HEK293 (cell line): ENCODE data around the gene HS6ST3.

Experiments used
- SETDB1 ChIP-seq: IDR thresholded peaks from one replicate; pipeline ENCODE4 v1.6.1; 2017; ENCODE audit warnings: mild to moderate bottlenecking, low read length, moderate library complexity, mixed read lengths; ENCODE audit not compliant: insufficient read length
- TRIM28 ChIP-seq: IDR thresholded peaks from 2 replicates; pipeline ENCODE4 v1.6.1; 2011; ENCODE audit warnings: low read length, control low read depth, borderline replicate concordance
- ZNF114 ChIP-seq: fragments of 450-650 bp; formaldehyde crosslinking; IDR thresholded peaks from 2 replicates; pipeline ENCODE4 v1.5.0; 2017; ENCODE audit warnings: missing biosample characterization, missing genetic modification characterization
- ZNF24 ChIP-seq: fragments of 450-650 bp; formaldehyde crosslinking; IDR thresholded peaks from 2 replicates; pipeline ENCODE4 v1.5.1; 2016; ENCODE audit warnings: missing biosample characterization, missing genetic modification characterization
- ZNF518A ChIP-seq: fragments of 450-650 bp; formaldehyde crosslinking; conservative IDR thresholded peaks from 2 replicates; pipeline ENCODE4 v1.5.1; 2016; ENCODE audit warnings: low read depth, missing biosample characterization, missing genetic modification characterization
- ZNF621 ChIP-seq: fragments of 450-650 bp; formaldehyde crosslinking; IDR thresholded peaks from 2 replicates; pipeline ENCODE4 v1.5.1; 2017; ENCODE audit warnings: missing biosample characterization, missing genetic modification characterization
- ZSCAN4 ChIP-seq: fragments of 450-650 bp; formaldehyde crosslinking; IDR thresholded peaks from 2 replicates; pipeline ENCODE4 v1.5.1; 2017; ENCODE audit warnings: missing biosample characterization, missing genetic modification characterization
- TF ChIP-seq, protein P1 (sequence below): fragments of 450-650 bp; formaldehyde crosslinking; IDR thresholded peaks from 2 replicates; pipeline ENCODE4 v1.5.1; 2016; ENCODE audit warnings: missing biosample characterization, missing genetic modification characterization, low read depth
- TF ChIP-seq, protein P2 (sequence below): fragments of 450-650 bp; formaldehyde crosslinking; IDR thresholded peaks from 2 replicates; pipeline ENCODE4 v1.5.1; 2016; ENCODE audit warnings: missing biosample characterization, missing genetic modification characterization

DNA sequence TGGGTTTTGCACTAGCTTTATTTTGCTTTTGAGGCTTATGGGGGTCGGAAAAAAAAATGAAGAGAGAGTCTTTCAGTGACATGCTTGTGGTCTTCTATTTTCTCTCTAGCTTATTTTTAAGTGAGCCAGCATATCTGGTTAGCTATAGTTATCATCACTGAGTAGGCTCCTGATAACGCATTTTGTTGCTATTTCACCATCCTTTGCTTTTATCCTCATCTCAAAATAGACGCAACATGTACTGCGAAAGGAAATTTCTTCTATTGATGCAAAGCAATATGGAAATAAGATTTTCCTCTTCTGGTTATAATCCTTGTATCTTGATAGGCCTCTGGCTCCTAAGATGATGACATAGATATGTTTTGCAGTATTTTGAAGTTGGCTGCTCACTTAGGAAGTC is 630.5 kb downstream of the HS6ST3 start:
- TF ChIP-seq ZSCAN4 (tag by site-specific recombination) (no peak), ZNF114 (no peak), ZNF621 (no peak), SETDB1 (no peak), ZNF518A (tag by site-specific recombination) (no peak), ZNF24 (tag by site-specific recombination) (no peak), TRIM28 (no peak)
- TF ChIP-seq, protein P1, sequence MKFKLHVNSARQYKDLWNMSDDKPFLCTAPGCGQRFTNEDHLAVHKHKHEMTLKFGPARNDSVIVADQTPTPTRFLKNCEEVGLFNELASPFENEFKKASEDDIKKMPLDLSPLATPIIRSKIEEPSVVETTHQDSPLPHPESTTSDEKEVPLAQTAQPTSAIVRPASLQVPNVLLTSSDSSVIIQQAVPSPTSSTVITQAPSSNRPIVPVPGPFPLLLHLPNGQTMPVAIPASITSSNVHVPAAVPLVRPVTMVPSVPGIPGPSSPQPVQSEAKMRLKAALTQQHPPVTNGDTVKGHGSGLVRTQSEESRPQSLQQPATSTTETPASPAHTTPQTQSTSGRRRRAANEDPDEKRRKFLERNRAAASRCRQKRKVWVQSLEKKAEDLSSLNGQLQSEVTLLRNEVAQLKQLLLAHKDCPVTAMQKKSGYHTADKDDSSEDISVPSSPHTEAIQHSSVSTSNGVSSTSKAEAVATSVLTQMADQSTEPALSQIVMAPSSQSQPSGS (tag by site-specific recombination) = no peak
- TF ChIP-seq, protein P2, sequence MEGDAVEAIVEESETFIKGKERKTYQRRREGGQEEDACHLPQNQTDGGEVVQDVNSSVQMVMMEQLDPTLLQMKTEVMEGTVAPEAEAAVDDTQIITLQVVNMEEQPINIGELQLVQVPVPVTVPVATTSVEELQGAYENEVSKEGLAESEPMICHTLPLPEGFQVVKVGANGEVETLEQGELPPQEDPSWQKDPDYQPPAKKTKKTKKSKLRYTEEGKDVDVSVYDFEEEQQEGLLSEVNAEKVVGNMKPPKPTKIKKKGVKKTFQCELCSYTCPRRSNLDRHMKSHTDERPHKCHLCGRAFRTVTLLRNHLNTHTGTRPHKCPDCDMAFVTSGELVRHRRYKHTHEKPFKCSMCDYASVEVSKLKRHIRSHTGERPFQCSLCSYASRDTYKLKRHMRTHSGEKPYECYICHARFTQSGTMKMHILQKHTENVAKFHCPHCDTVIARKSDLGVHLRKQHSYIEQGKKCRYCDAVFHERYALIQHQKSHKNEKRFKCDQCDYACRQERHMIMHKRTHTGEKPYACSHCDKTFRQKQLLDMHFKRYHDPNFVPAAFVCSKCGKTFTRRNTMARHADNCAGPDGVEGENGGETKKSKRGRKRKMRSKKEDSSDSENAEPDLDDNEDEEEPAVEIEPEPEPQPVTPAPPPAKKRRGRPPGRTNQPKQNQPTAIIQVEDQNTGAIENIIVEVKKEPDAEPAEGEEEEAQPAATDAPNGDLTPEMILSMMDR (tag by site-specific recombination) = no peak
